ENCODE data around the gene NLE1. TPM values are rescaled to one million over a fixed set of nuclear protein-coding genes. Genes with fewer than 3 reads are reported as not detected.
"Not testable (repeated sequence)": the region's sequence is repeated elsewhere in the genome, so short reads cannot be mapped to it uniquely, and the experiment has no call there.

NLE1 gene
- total RNA-seq, 1 donor from 2014 or later, result 20.0 TPM

DNA sequence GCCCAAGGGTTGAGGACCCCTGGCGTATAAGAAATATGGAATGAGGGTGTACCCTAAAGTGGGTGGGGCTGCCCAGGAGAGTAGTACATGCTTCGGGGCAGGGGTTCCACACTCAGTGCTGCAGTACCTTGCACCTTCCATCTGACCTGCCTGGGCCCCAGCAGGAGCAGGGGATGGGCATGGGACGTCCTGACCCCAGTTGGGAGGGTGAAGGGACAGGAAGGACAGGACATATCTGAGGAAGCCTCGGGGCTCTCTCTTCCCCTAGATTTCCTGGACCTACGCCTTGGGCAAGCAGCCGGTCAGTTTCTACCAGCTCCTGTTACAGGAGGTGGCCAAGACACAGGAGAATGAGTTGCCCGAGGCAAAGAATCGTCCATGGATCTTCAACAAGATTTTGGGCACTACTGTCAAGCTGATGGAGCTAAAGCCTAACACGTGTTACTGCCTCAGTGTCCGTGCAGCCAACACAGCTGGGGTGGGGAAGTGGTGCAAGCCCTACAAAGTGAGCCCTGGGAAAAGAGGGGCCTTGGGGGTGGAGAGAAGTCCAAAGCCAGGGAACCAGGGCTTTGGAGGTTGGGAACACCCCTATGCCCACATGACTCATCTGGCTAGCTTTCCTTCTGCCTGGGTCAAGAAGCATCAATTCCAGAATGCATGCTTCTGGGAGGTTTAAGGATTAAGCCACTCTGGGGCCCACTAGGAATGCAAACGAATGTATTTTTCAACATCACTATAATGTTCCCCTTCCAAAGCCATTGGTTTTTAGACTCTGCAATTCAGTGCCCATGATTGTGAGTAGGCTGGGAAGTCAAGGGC is 12.7 kb downstream of the NLE1 start:
- no peak for DNase-seq (ENCODE audit: low spot score)

DNA sequence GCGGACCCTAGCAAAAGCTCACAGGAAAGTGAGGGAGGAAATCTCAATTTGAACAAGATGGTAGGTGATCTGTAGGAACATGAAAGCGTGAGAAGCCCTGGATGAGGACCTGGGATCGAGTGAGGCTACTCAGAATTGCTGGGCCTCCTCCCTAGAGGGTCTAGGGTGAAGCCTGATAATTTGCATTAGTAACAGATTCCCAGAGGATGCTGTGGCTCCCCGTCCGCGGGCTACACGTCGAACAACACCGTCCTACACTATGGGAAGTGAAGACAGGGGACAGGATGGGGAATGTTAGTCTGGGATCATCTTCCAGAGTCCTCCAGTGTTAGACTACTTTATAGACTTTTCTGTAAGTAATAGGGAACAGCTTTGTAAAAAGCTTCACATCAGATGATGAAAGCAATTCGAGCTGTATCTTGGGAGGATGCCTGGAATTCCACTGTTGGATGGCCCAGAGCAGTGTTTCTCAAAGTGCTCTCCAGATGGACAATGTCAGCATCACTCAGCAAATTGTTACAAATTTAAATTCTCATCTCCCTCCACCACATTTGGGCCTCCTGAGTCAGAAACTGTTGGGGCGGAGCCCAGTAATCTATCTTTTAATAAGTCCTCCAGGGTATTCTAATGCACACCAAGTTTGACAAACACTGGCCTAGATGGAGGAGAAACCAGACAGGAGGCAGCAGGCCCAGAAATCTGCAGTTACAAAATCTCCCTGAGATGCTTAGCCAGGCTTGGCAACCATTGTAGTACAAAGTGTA is 14.2 kb downstream of the NLE1 start:
- DNase-seq (ENCODE audit: low spot score), result no peak

DNA sequence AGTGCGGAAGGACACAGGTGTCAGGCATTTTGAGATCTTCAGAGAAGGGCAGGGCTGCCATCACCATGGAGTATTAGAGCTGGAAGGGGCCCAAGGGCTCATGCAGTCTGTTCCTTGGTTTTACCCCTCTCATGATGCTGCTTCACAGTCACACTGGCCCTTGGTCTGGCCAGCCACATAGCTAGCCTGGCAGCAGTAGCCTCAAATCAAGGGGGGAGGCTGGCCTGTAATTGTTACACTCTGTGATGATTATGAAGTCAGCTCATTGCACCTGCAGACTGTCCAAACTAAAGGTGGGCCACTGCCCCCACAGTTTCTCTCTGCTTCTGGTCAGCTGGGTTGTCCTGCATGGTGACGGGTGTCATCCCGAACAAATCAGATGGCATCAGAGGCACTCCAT is 20.8 kb downstream of the NLE1 start, which contains the start of gene FNDC8:
Gene FNDC8 (plus strand): TSS at position 301 of the 400 bp plus-strand sequence. CDS start 79 bp downstream, at position 380.
- DNase-seq (ENCODE audit: low spot score), result no peak

DNA sequence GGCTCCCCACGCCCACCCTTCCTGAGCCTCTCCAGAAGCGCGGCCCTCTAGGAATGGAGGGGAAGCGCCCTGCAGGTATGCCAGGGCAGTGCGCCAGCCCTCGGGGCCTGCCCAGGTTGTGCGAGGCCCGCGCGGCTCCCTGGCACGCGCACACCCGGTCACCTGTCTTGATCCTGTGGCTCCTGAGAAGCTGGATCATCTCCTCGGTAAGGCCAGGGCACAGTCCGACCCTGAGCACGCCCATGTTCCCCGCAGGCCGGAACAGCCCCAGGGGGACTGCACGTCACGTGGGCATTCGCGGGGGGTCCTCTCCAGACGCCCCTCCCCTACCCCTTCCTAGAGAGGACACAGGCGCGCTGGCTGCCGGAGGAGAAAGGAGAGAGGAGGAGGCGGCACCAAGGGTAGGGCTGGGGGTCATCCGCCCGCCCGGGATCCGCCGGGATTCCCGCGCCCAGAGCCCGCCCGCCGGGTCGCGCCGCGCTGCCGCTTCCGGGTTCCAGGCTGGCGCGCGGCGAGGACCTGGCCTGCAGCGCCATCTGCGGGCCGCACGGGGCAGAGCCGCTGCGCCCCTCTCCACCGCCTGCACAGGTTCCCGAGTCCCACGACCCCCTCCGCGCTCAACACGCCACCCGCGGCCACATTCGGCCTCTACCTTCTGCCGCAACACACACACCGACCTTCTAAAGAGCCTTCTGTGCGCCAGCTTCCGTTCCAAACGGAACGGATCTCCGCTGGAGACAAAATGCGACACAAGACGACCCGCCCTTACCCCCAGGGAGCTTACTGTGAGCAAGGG is 22.5 kb downstream of the NLE1 start, which contains the start of gene RAD51D:
Gene RAD51D (minus strand): TSS at position 491 of the 796 bp plus-strand sequence. CDS start 247 bp downstream, at position 244.
- DNase-seq (ENCODE audit: low spot score), result peak; percentile 56

DNA sequence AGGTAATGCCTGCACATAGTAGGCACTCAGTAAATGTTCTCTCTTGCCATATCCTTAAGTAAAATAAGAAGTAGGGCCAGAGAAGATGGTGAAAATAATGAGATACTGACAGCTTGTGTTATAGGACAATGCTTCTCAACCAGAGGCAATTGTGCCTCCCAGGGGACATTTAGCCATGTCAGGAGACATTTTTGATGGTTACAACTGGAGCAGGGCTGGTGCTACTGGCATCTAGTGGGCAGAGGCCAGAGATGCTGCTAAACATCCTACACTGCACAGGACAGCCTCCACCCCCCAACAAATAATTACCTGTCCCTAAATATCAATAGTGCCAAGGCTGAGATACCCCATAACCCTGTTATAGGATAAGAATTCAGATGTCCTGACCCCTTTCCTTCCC is 24.1 kb downstream of the NLE1 start:
- DNase-seq (ENCODE audit: low spot score), result no peak

DNA sequence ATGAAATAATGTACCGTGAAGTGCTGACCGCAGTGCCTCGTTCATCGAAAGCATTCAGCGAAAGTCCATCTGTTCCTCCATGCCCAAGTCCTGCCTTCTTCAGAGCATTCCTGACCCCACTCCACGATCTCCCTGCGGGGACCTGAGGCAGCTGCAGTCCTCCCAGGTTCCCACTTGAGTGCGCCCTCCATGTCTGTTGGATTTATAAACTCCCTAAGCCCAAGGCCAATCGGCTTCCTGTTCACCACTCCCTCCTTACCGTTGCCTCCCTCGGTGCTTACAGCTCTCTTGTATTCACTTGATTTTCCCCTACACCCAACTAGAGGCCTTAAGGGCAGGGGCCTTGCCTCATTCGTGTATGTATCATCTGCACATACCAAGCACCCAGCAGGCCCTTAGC is 25.3 kb downstream of the NLE1 start:
- DNase-seq (ENCODE audit: low spot score), result no peak

DNA sequence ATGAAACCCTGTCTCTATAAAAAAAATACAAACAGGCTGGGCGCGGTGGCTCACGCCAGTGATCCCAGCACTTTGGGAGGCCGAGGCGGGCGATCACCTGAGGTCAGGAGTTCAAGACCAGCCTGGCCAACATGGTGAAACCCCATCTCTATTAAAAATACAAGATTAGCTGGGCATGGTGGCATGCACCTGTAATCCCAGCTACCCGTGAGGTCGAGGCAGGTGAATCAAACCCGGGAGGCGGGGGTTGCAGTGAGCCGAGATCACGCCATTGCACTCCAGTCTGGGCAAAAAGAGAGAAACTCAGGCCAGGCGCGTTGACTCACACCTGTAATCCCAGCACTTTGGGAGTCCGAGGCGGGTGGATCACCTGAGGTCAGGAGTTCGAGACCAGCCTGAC is 31.3 kb downstream of the NLE1 start:
- DNase-seq (ENCODE audit: low spot score), result not testable (repeated sequence)

DNA sequence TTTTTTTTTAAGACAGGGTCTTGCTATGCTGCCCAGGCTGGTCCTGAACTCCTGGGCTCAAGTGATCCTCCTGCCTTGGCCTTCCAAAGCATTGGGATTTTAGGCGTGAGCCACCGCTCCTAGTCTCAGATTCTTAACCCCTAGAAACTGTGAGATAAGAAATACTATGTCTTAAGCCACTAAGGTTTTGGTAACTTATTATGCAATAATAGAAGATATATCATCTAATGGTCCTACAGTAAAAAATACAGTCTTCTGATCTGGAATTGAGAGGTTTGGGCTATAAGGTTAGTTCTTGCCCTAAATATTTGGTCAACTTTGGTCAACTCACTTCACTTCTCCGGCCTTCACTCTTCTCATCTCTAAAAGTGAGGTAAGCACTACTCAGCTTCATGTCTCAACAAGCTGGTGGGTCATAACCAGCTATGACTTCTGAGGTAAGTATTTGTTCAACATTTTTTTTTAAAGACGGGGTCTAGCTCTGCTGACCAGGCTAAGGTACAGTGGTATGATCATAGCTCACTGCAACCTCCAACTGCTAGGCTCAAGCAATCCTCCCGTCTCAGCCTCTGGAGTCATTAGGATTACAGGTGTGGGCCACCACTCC is 37.2 kb downstream of the NLE1 start:
- no peak for DNase-seq (ENCODE audit: low spot score)

DNA sequence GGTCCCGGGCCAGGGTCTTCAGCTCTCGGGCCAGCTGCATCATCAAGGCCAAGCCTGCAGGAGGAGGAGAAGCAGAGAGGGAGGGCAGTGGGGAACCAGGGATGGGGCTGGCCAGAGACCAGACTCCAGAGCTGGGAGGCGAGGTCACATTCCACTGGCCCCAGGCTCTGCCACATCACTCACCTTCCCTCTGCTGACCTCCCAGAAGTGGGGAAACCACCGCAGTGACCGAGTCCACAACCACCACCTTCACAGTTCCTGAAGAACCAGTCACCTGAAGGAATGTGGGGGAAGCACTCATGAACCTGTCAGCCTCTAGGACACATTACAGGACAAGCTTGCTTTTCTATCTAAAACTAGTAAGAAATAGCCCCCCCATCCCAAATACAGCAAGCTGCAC is 38.8 kb downstream of the NLE1 start:
- DNase-seq (ENCODE audit: low spot score), result no peak

DNA sequence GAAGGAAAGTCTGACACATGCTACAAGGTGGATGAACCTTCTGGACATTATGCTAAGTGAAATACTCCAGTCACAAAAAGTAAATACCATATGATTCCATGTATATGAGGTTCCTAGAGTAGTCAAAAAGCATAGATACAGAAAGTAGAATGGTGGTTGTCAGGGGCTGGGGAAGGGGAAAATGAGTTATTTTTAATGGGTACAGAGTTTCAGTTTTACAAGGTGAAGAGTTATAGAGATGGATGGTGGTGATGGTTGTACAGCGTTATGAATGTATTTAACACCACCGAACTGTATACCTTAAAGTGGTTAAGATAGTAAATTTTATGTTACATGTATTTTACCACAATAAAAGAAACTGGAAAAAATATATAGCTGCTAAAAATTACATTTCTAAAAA is 40.4 kb downstream of the NLE1 start:
- no peak for DNase-seq (ENCODE audit: low spot score)

DNA sequence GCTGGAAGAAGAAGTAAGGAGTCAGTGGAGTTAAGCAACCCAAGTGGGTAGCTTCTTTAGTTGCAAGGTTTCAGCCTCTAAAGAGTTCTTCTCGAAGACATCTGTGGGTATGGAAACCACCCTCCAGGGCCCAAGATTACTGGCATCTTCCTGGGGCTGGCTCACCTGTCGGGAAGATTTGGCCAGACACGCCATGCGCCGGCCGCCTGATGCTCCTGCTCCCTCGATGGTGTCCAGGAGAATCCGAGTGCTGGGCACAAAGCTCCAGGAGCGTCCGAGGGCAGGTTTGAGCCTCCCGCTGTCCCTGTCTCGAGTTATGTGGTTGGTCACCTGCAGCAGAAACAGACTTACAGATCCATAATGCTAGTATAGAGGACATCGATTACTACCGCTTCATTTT is 41.1 kb downstream of the NLE1 start:
- DNase-seq (ENCODE audit: low spot score), result no peak

DNA sequence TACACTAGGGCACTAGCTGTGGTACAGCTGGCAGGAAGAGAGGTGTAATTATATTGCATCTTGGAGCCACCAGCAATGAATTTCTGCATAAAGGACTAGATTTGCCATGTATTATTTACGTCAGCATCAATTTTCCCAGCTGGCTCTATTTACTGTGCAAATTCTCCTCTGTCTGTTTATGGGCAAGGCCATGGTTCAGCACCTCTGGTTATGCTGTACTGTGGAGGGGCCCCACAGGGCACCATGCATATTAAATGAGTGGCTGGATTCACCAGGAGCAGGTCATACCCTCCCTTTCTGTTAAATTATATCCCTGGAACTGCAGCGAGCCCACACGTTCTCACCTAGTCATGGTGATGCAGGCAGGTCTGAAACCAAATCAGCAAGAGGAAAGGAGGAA is 42.2 kb downstream of the NLE1 start:
- DNase-seq (ENCODE audit: low spot score), result no peak

DNA sequence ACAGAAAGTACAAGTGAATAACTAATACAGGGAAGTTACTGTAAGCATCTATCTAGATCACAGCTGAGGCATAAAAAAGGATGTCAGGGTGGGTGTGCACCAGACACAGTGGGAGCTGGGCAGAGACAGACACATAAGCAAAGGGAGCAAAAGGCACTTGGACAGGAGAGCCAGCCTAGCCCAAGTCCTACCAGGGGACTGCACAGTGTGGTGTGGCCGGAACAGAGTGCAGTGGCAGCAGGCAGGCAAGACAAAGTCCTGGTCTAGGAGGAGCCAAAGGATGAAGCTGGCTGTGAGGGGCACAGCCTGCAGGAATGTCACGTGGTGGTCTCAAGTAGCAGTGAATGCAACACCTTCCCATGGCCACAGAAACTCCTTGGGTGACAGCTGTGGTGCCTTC is 44.3 kb downstream of the NLE1 start:
- no peak for DNase-seq (ENCODE audit: low spot score)

DNA sequence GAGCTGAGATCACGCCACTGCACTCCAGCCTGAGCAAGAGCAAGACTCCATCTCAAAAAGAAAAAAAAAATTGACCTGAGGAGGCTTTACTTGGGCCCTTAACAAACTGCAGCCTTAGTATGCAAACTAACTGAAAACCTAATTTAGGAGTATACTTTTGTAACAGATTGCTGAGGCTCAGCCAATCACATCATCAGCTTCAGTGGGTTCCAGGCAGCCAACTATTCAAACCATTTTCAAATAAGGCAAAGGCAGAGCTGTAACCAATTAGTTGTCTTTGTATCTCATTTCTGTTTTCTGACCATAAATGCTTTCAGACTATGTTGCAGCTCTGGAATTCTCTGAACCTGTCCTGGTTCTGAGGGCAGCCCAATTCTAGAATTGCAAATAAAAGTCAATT is 46.4 kb downstream of the NLE1 start:
- no peak for DNase-seq (ENCODE audit: low spot score)

DNA sequence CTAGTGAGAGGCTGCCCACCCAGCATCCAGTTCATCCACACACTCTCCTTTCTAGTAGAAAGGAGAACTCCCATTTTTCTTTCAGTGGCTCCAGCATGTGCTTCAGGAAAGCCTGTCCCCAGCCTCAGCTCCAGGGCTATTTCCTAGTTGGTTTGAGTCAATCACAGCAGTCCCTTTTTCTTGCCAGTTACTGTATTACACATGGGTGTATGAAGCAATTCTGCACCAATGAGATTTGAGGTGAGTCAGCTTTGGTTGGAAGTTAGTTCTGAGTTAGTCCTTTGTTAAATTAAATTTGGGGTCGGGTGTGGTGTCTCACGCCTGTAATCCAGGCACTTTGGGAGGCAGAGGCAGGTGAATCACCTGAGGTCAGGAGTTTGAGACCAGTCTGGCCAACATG is 47.2 kb downstream of the NLE1 start:
- DNase-seq (ENCODE audit: low spot score), result no peak

DNA sequence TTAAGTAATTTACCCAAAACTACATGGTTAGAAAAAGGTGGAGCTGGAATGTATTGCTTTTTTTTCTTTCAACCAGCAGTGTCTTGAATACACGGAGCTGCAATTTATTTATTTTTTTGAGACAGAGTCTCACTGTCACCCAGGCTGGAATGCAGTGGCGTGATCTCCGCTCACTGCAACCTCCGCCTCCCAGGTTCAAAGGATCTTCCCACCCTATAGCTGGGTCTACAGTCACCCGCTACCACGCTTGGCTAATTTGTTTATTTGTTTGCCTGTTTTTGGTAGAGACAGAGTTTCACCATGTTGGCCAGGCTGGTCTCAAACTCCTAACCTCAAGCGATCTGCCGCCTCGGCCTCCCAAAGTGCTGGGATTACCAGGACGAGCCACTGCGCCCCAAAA is 51.4 kb downstream of the NLE1 start:
- DNase-seq (ENCODE audit: low spot score), result not testable (repeated sequence)

DNA sequence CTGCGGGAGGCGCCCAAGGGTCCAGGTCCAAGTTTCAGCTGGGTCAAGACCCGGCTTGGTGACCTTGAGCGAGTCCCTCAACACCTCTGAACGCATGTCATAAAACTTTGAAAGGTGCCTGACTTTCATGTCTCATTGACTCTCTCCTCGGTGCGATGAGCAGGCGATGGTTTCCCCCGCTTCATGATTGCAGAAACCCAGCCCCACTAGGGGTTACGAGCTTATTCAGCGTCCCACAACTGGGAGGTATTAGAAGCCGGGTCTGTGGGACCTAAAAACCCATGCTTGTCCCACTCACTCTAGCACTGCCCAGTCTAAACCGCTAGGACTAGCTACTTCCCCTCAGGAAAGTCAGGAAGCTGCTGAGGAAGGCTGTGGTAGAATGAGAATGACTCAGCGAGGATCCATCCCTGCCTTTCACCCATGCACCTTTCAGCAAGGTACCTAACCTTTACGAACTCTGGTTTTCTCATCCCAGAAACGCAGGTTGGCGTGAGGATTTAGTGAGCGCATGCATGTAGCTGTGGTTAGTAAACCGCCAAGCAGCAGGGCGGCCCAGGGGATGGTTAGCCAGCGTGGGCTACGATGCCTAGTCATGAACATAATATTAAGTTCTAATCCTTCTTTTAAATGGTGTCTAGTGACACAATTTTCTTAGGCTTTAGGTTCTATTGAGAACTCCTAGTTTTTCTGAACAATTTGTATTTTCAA is 52.4 kb downstream of the NLE1 start:
- no peak for DNase-seq (ENCODE audit: low spot score)

DNA sequence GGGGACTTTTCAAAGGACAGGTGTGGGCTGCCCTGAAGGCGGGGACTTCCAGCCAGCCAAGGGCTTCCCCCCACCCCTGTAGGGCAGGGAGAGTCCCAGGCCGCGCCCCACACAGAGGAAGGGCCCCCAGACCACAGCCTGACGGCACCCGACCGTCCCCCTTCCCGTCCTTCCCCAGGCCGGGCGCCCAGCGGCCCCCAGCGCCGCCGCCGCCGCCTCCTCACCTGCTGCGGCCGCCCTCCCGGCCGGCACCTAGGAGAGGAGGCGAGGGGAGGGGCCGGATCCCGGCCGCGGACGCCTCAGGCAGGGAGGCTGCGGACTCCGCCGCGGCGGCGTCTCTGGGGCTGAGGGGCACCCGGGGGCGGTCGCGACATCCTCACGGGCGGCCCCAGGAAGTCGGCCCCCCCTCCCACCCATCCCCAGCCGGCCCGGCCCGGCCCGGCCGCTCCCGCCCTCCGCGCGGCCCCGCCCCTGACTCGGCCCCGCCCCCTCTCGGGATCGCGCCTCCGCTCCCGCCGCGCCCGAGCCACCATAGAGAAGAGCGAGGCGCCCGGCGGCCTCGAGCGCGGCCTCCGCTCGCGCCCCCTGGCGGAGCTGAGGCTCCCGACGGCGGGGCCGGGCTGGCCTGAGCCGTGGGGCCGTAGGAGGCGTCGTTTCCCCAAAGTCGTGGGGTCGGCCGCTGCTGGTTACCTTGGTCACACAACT is 53.1 kb downstream of the NLE1 start:
- peak; percentile 88 for DNase-seq (ENCODE audit: low spot score)

DNA sequence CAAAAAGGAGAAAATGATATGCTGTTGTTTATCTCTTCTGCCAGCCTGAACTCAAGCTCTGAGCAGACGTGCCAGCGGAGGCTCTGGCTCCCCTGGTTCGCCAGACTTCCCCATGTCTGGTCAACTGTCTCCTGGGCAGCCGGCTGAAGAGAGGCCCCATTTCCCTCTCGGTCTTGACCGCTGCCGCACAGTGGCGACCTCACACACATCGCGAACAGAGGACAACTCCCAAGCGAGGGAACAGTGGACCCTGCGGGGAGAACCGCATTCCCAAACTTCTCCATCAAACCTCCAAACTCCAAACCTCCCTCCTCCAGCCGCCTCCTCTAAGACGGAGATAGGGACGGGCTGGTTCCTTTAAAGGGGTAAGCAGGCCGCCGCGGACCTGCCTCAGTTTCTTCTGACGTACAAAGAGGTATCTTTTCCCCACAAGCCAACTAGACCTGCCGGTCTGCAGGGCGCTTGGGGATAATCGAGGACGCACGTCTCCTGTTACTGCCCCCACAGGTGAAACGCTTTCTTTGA is 53.7 kb downstream of the NLE1 start:
- peak; percentile 54 for DNase-seq (ENCODE audit: low spot score)

DNA sequence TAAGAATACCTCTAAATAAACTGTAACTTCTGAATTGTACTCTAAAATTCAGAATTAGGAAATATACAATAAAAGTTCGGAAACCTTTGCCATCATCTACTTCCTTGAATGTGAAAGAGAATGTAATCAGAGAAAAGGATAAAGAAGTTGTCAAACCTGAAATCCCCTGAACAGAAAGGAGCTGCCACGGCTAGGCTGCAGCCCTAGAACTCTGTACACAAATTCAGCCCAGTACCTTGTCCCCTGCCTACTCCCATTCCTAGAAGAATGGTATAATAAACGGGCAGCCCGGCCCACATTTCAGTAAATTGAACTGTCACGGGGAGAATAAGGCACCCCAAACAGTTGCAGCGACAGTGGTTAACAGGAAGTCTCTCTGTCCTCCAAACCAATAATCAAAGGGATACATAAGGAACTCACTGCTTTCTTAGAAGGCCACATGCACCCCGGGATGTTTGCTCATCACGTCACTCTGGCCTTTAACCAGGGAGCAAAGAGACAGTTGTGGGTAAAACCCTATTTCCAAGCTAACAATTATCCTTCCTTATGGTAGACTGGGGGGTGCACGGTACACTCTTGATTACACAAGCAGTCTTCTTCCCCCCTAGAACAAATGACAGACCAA is 54.3 kb downstream of the NLE1 start:
- peak; percentile 56 for DNase-seq (ENCODE audit: low spot score)
